Naive thymus-derived CD4-positive, alpha-beta T cell (primary cell): ENCODE data around the gene USH1G. TPM values are rescaled to one million over a fixed set of nuclear protein-coding genes. Genes with fewer than 3 reads are reported as not detected.

Experiments
- ATAC-seq: fragments of 150-1000 bp; cut with Tn5 transposase; 2 replicates; pipeline ENCODE4 v1.10.0; 2021; ENCODE audit warnings: mild to moderate bottlenecking, moderate library complexity
- CTCF ChIA-PET: fragments of 350-600 bp; sonication (Branson Sonifier 250); formaldehyde crosslinking; loops from one replicate; lab custom pipeline; 2021; ENCODE audit warnings: antibody characterized with exemption; lab: Charles Lee
- POLR2A ChIA-PET: fragments of 350-600 bp; sonication (Branson Sonifier 250); formaldehyde crosslinking; loops from one replicate; lab custom pipeline; 2021; ENCODE audit warnings: antibody characterized with exemption, inconsistent platforms; lab: Charles Lee
- DNase-seq, 9 donors: peaks; one replicate each; pipeline versions ENCODE4 v3.0.0 to v3.0.0-alpha.2; 2020 to 2022; ENCODE audit warnings: mixed read lengths in 1 of 9
- H3K27ac ChIP-seq: one replicate; pipeline ENCODE4 v1.7.0; 2013; ENCODE audit warnings: mild to moderate bottlenecking, low read depth, low read length, moderate library complexity
- H3K27me3 ChIP-seq, 2 donors: one replicate each; pipeline ENCODE4 v1.7.0; 2013; ENCODE audit warnings: low read length in 2 of 2, mild to moderate bottlenecking in 2 of 2, moderate library complexity in 2 of 2; ENCODE audit not compliant: control insufficient read depth in 2 of 2, insufficient read depth in 2 of 2
- H3K36me3 ChIP-seq, 3 experiments: 1 replicate in 2 of 3; 2 replicates in 1 of 3; pipeline ENCODE4 v1.7.0; 2013; ENCODE audit warnings: low read length in 3 of 3, mild to moderate bottlenecking in 3 of 3, moderate library complexity in 1 of 3; ENCODE audit not compliant: insufficient read depth in 3 of 3, control insufficient read depth in 2 of 3
- H3K4me1 ChIP-seq, 2 donors: one replicate each; pipeline ENCODE4 v1.7.0; 2013; ENCODE audit warnings: low read length in 2 of 2, mild to moderate bottlenecking in 2 of 2, moderate library complexity in 1 of 2; ENCODE audit not compliant: control insufficient read depth in 2 of 2, insufficient read depth in 2 of 2
- H3K4me3 ChIP-seq: 2 replicates; pipeline ENCODE4 v1.7.0; 2013; ENCODE audit warnings: mild to moderate bottlenecking, low read length
- H3K9me3 ChIP-seq, 3 experiments: 1 replicate in 2 of 3; 2 replicates in 1 of 3; pipeline ENCODE4 v1.7.0; 2013; ENCODE audit warnings: low read length in 3 of 3; ENCODE audit not compliant: control insufficient read depth in 2 of 3
- H3K27ac Mint-ChIP-seq, 9 donors: one replicate each; pipeline ENCODE4 v1.8.0; 2020 to 2022; ENCODE audit warnings: mixed read lengths in 9 of 9, mild to moderate bottlenecking in 8 of 9, moderate library complexity in 5 of 9, inconsistent platforms in 2 of 9
- H3K27me3 Mint-ChIP-seq, 5 donors: one replicate each; pipeline ENCODE4 v1.8.0; 2021 to 2022; ENCODE audit warnings: mixed read lengths in 5 of 5, mild to moderate bottlenecking in 1 of 5
- H3K36me3 Mint-ChIP-seq, 5 donors: one replicate each; pipeline ENCODE4 v1.8.0; 2020 to 2022; ENCODE audit warnings: mixed read lengths in 5 of 5, mild to moderate bottlenecking in 3 of 5, inconsistent platforms in 1 of 5
- H3K4me1 Mint-ChIP-seq, 7 donors: one replicate each; pipeline ENCODE4 v1.8.0; 2020 to 2022; ENCODE audit warnings: mixed read lengths in 7 of 7, mild to moderate bottlenecking in 3 of 7, inconsistent platforms in 1 of 7
- H3K4me3 Mint-ChIP-seq, 10 donors: one replicate each; pipeline ENCODE4 v1.8.0; 2020 to 2022; ENCODE audit warnings: mild to moderate bottlenecking in 10 of 10, mixed read lengths in 10 of 10, moderate library complexity in 6 of 10, inconsistent platforms in 2 of 10
- H3K9me3 Mint-ChIP-seq, 11 donors: one replicate each; pipeline ENCODE4 v1.8.0; 2020 to 2022; ENCODE audit warnings: mixed read lengths in 11 of 11, mild to moderate bottlenecking in 4 of 11, inconsistent platforms in 1 of 11, moderate library complexity in 1 of 11
- intact Hi-C, 2 donors: fragments of 100-400 bp; cut with micrococcal nuclease; formaldehyde crosslinking; loops; one replicate each; pipeline ENCODE4 v1.15.1; 2023
- polyA plus RNA-seq, 2 donors: library from polyadenylated mRNA; unstranded; fragments of 300-500 nt; fragmentation: Illumina TruSeq; gene quantifications; one replicate each; pipeline ENCODE4 v1.2.3, GENCODE V29; 2021
- total RNA-seq, 6 experiments: library from RNA in 5 of 6; stranded (reverse) in 5 of 6; gene quantifications; 1 replicate in 5 of 6; 2 replicates in 1 of 6; pipeline ENCODE4 v1.2.3 and lab custom pipeline; 2021 to 2026

USH1G gene
- total and polyA plus RNA-seq, 7 experiments from 2014 or later: not detected

GRCh38 chr17:74950207-74950606, 27.2 kb upstream of the USH1G start:
- Mint-ChIP-seq H3K36me3 (peaks cover 0 to 4% (median 0%) of the 10 kb centered on the region in 5 donors), H3K27me3 (peaks cover 0 to 6% (median 2%) of the 10 kb centered on the region in 5 donors), H3K9me3 (no peaks in the 10 kb centered on the region), H3K4me1 (no peaks in the 10 kb centered on the region), H3K27ac (no peak overlapping the region), H3K4me3 (no peak overlapping the region)
- DNase-seq: no peak
- H3K4me3 ChIP-seq: no peak overlapping the region
- no peaks in the 10 kb centered on the region for H3K36me3 ChIP-seq
- CTCF ChIA-PET: no interaction called here
- no peaks in the 10 kb centered on the region for H3K4me1 ChIP-seq
- no peak for ATAC-seq
- POLR2A ChIA-PET: no interaction called here
- no peaks in the 10 kb centered on the region for H3K27me3 ChIP-seq
- intact Hi-C loops: no loop called here
- H3K9me3 ChIP-seq: no peaks in the 10 kb centered on the region
- H3K27ac ChIP-seq: no peak overlapping the region

GRCh38 chr17:74949455-74950115, 26.5 kb upstream of the USH1G start:
- H3K36me3 Mint-ChIP-seq: no peaks in the 10 kb centered on the region
- H3K27me3 Mint-ChIP-seq: peaks cover 0 to 8% (median 4%) of the 10 kb centered on the region in 5 donors
- H3K4me3 ChIP-seq: no peak overlapping the region
- H3K27me3 ChIP-seq: no peaks in the 10 kb centered on the region
- no peak overlapping the region for H3K27ac ChIP-seq
- H3K27ac Mint-ChIP-seq: no peak overlapping the region
- H3K36me3 ChIP-seq: no peaks in the 10 kb centered on the region
- intact Hi-C loops: no loop called here
- DNase-seq (no peak), ATAC-seq (no peak)
- H3K4me1 ChIP-seq: no peaks in the 10 kb centered on the region
- no peak overlapping the region for H3K4me3 Mint-ChIP-seq
- POLR2A ChIA-PET: no interaction called here
- CTCF ChIA-PET: interaction anchor here (0.7 to 0.9 kb wide), 2 partner anchors 57 to 118 kb away, joined by 3 read pairs; no protein-coding TSS in a partner anchor
- no peaks in the 10 kb centered on the region for H3K9me3 Mint-ChIP-seq
- no peaks in the 10 kb centered on the region for H3K4me1 Mint-ChIP-seq
- no peaks in the 10 kb centered on the region for H3K9me3 ChIP-seq

GRCh38 chr17:74947041-74947754, 24.1 kb upstream of the USH1G start:
- H3K4me3 Mint-ChIP-seq: no peak overlapping the region
- ATAC-seq (no peak), DNase-seq (no peak)
- Histone ChIP-seq H3K9me3 (no peaks in the 10 kb centered on the region), H3K27me3 (no peaks in the 10 kb centered on the region), H3K4me1 (no peaks in the 10 kb centered on the region), H3K4me3 (no peak overlapping the region), H3K36me3 (no peaks in the 10 kb centered on the region), H3K27ac (no peak overlapping the region)
- no peaks in the 10 kb centered on the region for H3K9me3 Mint-ChIP-seq
- no peak overlapping the region for H3K27ac Mint-ChIP-seq
- no peaks in the 10 kb centered on the region for H3K36me3 Mint-ChIP-seq
- ChIA-PET CTCF (no interaction called here), POLR2A (no interaction called here)
- intact Hi-C loops: no loop called here
- peaks cover under 1 to 17% (median 4%) of the 10 kb centered on the region in 5 donors for H3K27me3 Mint-ChIP-seq
- no peaks in the 10 kb centered on the region for H3K4me1 Mint-ChIP-seq

GRCh38 chr17:74946641-74947040, 23.6 kb upstream of the USH1G start:
- H3K4me3 ChIP-seq: no peak overlapping the region
- H3K4me1 ChIP-seq: no peaks in the 10 kb centered on the region
- no peak overlapping the region for H3K4me3 Mint-ChIP-seq
- no peaks in the 10 kb centered on the region for H3K27me3 ChIP-seq
- no peak for ATAC-seq
- CTCF ChIA-PET: no interaction called here
- no peaks in the 10 kb centered on the region for H3K36me3 Mint-ChIP-seq
- no peaks in the 10 kb centered on the region for H3K9me3 ChIP-seq
- no peaks in the 10 kb centered on the region for H3K4me1 Mint-ChIP-seq
- no peaks in the 10 kb centered on the region for H3K9me3 Mint-ChIP-seq
- intact Hi-C loops: no loop called here
- no peak overlapping the region for H3K27ac Mint-ChIP-seq
- no peaks in the 10 kb centered on the region for H3K36me3 ChIP-seq
- peaks cover 4 to 20% (median 8%) of the 10 kb centered on the region in 5 donors for H3K27me3 Mint-ChIP-seq
- no peak overlapping the region for H3K27ac ChIP-seq
- DNase-seq: no peak
- POLR2A ChIA-PET: no interaction called here

- ChIA-PET CTCF (no interaction called here), POLR2A (no interaction called here)
- no peaks in the 10 kb centered on the region for H3K9me3 ChIP-seq
- DNase-seq (no peak), ATAC-seq (no peak)
- no peaks in the 10 kb centered on the region for H3K4me1 ChIP-seq
- H3K27ac ChIP-seq: no peak overlapping the region
- H3K4me3 Mint-ChIP-seq: no peak overlapping the region
- peaks cover 4 to 20% (median 10%) of the 10 kb centered on the region in 5 donors for H3K27me3 Mint-ChIP-seq
- intact Hi-C loops: no loop called here
- H3K36me3 ChIP-seq: no peaks in the 10 kb centered on the region
- H3K4me1 Mint-ChIP-seq: no peaks in the 10 kb centered on the region
- no peaks in the 10 kb centered on the region for H3K36me3 Mint-ChIP-seq
- H3K9me3 Mint-ChIP-seq: no peaks in the 10 kb centered on the region
- no peak overlapping the region for H3K27ac Mint-ChIP-seq
- H3K27me3 ChIP-seq: no peaks in the 10 kb centered on the region
- no peak overlapping the region for H3K4me3 ChIP-seq
These were observed 22.5 kb upstream of the USH1G start for GRCh38 chr17:74945543-74945942.

- Mint-ChIP-seq H3K9me3 (peaks cover 0 to 1% (median 0%) of the 10 kb centered on the region in 11 donors), H3K27me3 (peaks cover 4 to 26% (median 16%) of the 10 kb centered on the region in 5 donors), H3K4me3 (no peak overlapping the region), H3K27ac (no peak overlapping the region), H3K4me1 (peaks cover 0 to 6% (median 0%) of the 10 kb centered on the region in 7 donors), H3K36me3 (no peaks in the 10 kb centered on the region)
- intact Hi-C loops: no loop called here
- ATAC-seq (no peak), DNase-seq (no peak)
- Histone ChIP-seq H3K4me1 (no peaks in the 10 kb centered on the region), H3K27ac (no peak overlapping the region), H3K36me3 (no peaks in the 10 kb centered on the region), H3K27me3 (no peaks in the 10 kb centered on the region), H3K4me3 (no peak overlapping the region), H3K9me3 (no peaks in the 10 kb centered on the region)
- ChIA-PET CTCF (no interaction called here), POLR2A (no interaction called here)
These were observed 20.9 kb upstream of the USH1G start for GRCh38 chr17:74943808-74944522.
